H1 (cell line): ENCODE data around the gene SLTM. TPM values are rescaled to one million over a fixed set of nuclear protein-coding genes. Genes with fewer than 3 reads are reported as not detected.

Source experiments
- BACH1 ChIP-seq: IDR thresholded peaks from 2 replicates; pipeline ENCODE4 v1.6.1; 2012; ENCODE audit warnings: low read length, improper control_type of control experiment
- CHD2 ChIP-seq: IDR thresholded peaks from 2 replicates; pipeline ENCODE4 v1.6.1; 2012; ENCODE audit warnings: low read length, improper control_type of control experiment
- EGR1 ChIP-seq: IDR thresholded peaks from 2 replicates; pipeline ENCODE4 v1.6.1; 2011; ENCODE audit warnings: low read depth, low read length, borderline replicate concordance
- JUND ChIP-seq: IDR thresholded peaks from 2 replicates; pipeline ENCODE4 v1.6.1; 2011; ENCODE audit warnings: mild to moderate bottlenecking, improper control_type of control experiment, low read length
- KDM1A ChIP-seq: fragments of 200-600, 300-600 bp; sonication (generic); IDR thresholded peaks from 2 replicates; pipeline ENCODE4 v1.7.1; 2016; ENCODE audit warnings: mild to moderate bottlenecking, low read length, borderline replicate concordance
- NANOG ChIP-seq: IDR thresholded peaks from 2 replicates; pipeline ENCODE4 v1.6.1; 2011; ENCODE audit warnings: low read length, low read depth, mild to moderate bottlenecking, inconsistent platforms; ENCODE audit not compliant: insufficient read depth, poor library complexity, severe bottlenecking
- POU5F1 ChIP-seq: IDR thresholded peaks from 2 replicates; pipeline ENCODE4 v1.6.1; 2011; ENCODE audit warnings: low read depth, mild to moderate bottlenecking, low read length, moderate library complexity
- RAD21 ChIP-seq, 2 experiments: IDR thresholded peaks in 1 of 2; conservative IDR thresholded peaks in 1 of 2; 2 replicates each; pipeline ENCODE4 v1.6.1; 2011; ENCODE audit warnings: low read depth in 2 of 2, low read length in 2 of 2, improper control_type of control experiment in 1 of 2, inconsistent platforms in 1 of 2, mild to moderate bottlenecking in 1 of 2, moderate library complexity in 1 of 2
- SIN3A ChIP-seq, 2 experiments: IDR thresholded peaks in 1 of 2; conservative IDR thresholded peaks in 1 of 2; 2 replicates each; pipeline ENCODE4 v1.6.1; 2011 to 2012; ENCODE audit warnings: low read length in 2 of 2, improper control_type of control experiment in 1 of 2, low read depth in 1 of 2, mild to moderate bottlenecking in 1 of 2
- TCF12 ChIP-seq: IDR thresholded peaks from 2 replicates; pipeline ENCODE4 v1.6.1; 2011; ENCODE audit warnings: low read depth, mild to moderate bottlenecking, low read length
- ZNF274 ChIP-seq: IDR thresholded peaks from 2 replicates; pipeline ENCODE4 v1.7.0; 2012; ENCODE audit warnings: low read length, borderline replicate concordance; ENCODE audit errors: extremely low read depth
- polyA plus RNA-seq, 7 experiments: library from polyadenylated mRNA; depleted of rRNA in 3 of 7; stranded (reverse) in 5 of 7; unstranded in 2 of 7; fragments of >200 nt in 5 of 7; fragments of 200-250 nt in 2 of 7; gene quantifications; 1 replicate in 5 of 7; 2 replicates in 1 of 7; 4 replicates in 1 of 7; pipeline versions ENCODE4 v1.2.1 to v1.2.3, GENCODE V29; 2011 to 2013; ENCODE audit warnings: missing spikeins in 2 of 7, mixed read lengths in 2 of 7
- total RNA-seq: library from RNA; stranded (reverse); fragmentation: NEBNext Ultra II Directional; extraction: Animal tissue kit (Norgen Biotek cat#: 25700); gene quantifications from 2 replicates; pipeline ENCODE4 v1.2.1, GENCODE V29; 2021
- TF ChIP-seq, protein P1 (sequence below): fragments of 300-600 bp; sonication (generic); IDR thresholded peaks from 2 replicates; pipeline ENCODE4 v1.7.1; 2012; ENCODE audit warnings: low read length, moderate library complexity, mild to moderate bottlenecking, inconsistent platforms; ENCODE audit not compliant: insufficient replicate concordance

SLTM gene
- total and polyA plus RNA-seq, 2 of the 8 experiments (the other 6 are each of a cell fraction or from before 2014, with no cell fraction given) = 30.8 to 149 TPM

DNA sequence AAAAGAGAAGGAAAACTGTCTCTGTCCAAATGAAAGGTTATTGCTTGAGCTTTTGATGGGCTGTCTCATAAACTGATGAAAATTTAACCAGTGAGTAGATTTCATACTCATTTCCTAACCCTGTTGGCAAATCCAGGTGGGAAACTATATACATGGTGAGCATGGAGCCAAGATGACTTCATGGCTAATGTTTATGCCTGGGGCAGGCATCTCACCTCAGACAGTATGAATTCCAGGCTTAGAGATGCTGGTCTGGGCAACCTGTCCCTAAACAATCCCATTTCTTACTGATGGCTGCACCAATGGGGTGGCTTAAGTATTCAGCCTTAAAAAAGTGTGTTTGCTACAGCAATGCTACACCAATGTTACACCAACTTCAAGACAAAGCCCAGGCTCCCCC lies 58.1 kb downstream of the SLTM start (continued):
- TF ChIP-seq, protein P1, sequence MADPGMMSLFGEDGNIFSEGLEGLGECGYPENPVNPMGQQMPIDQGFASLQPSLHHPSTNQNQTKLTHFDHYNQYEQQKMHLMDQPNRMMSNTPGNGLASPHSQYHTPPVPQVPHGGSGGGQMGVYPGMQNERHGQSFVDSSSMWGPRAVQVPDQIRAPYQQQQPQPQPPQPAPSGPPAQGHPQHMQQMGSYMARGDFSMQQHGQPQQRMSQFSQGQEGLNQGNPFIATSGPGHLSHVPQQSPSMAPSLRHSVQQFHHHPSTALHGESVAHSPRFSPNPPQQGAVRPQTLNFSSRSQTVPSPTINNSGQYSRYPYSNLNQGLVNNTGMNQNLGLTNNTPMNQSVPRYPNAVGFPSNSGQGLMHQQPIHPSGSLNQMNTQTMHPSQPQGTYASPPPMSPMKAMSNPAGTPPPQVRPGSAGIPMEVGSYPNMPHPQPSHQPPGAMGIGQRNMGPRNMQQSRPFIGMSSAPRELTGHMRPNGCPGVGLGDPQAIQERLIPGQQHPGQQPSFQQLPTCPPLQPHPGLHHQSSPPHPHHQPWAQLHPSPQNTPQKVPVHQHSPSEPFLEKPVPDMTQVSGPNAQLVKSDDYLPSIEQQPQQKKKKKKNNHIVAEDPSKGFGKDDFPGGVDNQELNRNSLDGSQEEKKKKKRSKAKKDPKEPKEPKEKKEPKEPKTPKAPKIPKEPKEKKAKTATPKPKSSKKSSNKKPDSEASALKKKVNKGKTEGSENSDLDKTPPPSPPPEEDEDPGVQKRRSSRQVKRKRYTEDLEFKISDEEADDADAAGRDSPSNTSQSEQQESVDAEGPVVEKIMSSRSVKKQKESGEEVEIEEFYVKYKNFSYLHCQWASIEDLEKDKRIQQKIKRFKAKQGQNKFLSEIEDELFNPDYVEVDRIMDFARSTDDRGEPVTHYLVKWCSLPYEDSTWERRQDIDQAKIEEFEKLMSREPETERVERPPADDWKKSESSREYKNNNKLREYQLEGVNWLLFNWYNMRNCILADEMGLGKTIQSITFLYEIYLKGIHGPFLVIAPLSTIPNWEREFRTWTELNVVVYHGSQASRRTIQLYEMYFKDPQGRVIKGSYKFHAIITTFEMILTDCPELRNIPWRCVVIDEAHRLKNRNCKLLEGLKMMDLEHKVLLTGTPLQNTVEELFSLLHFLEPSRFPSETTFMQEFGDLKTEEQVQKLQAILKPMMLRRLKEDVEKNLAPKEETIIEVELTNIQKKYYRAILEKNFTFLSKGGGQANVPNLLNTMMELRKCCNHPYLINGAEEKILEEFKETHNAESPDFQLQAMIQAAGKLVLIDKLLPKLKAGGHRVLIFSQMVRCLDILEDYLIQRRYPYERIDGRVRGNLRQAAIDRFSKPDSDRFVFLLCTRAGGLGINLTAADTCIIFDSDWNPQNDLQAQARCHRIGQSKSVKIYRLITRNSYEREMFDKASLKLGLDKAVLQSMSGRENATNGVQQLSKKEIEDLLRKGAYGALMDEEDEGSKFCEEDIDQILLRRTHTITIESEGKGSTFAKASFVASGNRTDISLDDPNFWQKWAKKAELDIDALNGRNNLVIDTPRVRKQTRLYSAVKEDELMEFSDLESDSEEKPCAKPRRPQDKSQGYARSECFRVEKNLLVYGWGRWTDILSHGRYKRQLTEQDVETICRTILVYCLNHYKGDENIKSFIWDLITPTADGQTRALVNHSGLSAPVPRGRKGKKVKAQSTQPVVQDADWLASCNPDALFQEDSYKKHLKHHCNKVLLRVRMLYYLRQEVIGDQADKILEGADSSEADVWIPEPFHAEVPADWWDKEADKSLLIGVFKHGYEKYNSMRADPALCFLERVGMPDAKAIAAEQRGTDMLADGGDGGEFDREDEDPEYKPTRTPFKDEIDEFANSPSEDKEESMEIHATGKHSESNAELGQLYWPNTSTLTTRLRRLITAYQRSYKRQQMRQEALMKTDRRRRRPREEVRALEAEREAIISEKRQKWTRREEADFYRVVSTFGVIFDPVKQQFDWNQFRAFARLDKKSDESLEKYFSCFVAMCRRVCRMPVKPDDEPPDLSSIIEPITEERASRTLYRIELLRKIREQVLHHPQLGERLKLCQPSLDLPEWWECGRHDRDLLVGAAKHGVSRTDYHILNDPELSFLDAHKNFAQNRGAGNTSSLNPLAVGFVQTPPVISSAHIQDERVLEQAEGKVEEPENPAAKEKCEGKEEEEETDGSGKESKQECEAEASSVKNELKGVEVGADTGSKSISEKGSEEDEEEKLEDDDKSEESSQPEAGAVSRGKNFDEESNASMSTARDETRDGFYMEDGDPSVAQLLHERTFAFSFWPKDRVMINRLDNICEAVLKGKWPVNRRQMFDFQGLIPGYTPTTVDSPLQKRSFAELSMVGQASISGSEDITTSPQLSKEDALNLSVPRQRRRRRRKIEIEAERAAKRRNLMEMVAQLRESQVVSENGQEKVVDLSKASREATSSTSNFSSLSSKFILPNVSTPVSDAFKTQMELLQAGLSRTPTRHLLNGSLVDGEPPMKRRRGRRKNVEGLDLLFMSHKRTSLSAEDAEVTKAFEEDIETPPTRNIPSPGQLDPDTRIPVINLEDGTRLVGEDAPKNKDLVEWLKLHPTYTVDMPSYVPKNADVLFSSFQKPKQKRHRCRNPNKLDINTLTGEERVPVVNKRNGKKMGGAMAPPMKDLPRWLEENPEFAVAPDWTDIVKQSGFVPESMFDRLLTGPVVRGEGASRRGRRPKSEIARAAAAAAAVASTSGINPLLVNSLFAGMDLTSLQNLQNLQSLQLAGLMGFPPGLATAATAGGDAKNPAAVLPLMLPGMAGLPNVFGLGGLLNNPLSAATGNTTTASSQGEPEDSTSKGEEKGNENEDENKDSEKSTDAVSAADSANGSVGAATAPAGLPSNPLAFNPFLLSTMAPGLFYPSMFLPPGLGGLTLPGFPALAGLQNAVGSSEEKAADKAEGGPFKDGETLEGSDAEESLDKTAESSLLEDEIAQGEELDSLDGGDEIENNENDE = no peak
- TF ChIP-seq NANOG (no peak), KDM1A (no peak), EGR1 (no peak), JUND (no peak), SIN3A (conservative IDR thresholded peaks at IDR 0.05 in 1 of 2, IDR thresholded peaks at IDR 0.05 in 1 of 2; ENCODE audit: low read depth in 1 of 2, low read length in 2 of 2) (no peak), ZNF274 (no peak), BACH1 (no peak), TCF12 (no peak), POU5F1 (no peak), RAD21 (IDR thresholded peaks at IDR 0.05 in 1 of 2, conservative IDR thresholded peaks at IDR 0.05 in 1 of 2; ENCODE audit: low read depth in 2 of 2, low read length in 2 of 2) (no peak), CHD2 (no peak)
